ENCODE results near the gene ZNF853. TPM values are rescaled to one million over a fixed set of nuclear protein-coding genes. Genes with fewer than 3 reads are reported as not detected.

Gene ZNF853
- total and polyA plus RNA-seq, 2 of the 8 experiments (the other 6 are each of a cell fraction or from before 2014, with no cell fraction given) = 4.3 to 5.7 TPM

DNA sequence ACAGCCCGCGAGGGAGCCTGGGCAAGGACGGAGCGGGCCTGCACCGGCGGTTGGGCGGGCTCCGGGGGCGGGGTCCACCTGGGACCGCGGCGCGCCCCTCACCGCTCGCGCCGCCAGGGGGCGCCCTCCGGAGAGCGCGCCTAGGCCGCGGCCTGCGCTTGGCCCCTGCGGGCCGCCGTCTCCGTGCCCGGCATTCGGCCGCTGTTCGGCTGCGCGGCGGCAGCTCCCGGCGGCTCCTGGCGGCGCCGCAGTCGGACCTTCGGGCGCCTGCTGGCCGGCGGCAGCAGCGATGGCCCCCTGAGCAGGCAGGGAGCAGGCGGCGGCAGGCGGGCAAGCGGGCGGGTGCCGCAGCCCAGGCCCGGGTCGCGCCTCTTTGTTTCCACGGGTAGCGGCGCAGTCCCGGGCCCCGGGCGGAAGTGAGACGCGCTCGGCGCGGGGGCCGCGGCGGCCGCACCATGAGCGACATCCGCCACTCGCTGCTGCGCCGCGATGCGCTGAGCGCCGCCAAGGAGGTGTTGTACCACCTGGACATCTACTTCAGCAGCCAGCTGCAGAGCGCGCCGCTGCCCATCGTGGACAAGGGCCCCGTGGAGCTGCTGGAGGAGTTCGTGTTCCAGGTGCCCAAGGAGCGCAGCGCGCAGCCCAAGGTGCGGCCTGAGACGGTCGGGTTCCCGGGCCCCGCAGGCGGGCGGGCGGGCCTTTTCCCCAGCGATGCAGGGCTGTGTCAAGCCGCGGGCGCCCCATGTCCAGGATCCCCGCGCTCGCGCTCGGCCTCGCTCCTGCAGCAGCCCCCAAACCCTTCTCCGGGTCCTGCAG, 25.4 kb upstream of the ZNF853 start, which contains the start of gene INTS15 (continued):
- TF ChIP-seq GABPA (IDR thresholded peaks at IDR 0.05; ENCODE audit: borderline replicate concordance, insufficient read depth, low read length) = peak; percentile 72
- TF ChIP-seq HDAC2 (IDR thresholded peaks at IDR 0.05; ENCODE audit: borderline replicate concordance in 1 of 2, low read depth in 2 of 2, low read length in 2 of 2) = 0 out of 4 replicates have a peak, but pooled peaks of 1 of the 2 experiments have one; percentile 72
- TF ChIP-seq POLR2A (IDR thresholded peaks at IDR 0.05; ENCODE audit: control extremely low read depth in 1 of 2, low read depth in 2 of 2, low read length in 2 of 2) = peak; percentile 83 to 90
- TF ChIP-seq SIN3A (conservative IDR thresholded peaks at IDR 0.05 in 1 of 2, IDR thresholded peaks at IDR 0.05 in 1 of 2; ENCODE audit: low read depth in 1 of 2, low read length in 2 of 2) = peak in 1 of 2 experiments; percentile 52; a peak in 2 of 4 replicates
- peak; percentile 78 for TF ChIP-seq PHF8 (conservative IDR thresholded peaks at IDR 0.05; ENCODE audit: low read depth, low read length)
- TF ChIP-seq, protein P1, sequence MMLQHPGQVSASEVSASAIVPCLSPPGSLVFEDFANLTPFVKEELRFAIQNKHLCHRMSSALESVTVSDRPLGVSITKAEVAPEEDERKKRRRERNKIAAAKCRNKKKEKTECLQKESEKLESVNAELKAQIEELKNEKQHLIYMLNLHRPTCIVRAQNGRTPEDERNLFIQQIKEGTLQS (IDR thresholded peaks at IDR 0.05; ENCODE audit: insufficient read depth, low read depth, low read length) = no peak
- peak; percentile 74 for TF ChIP-seq POLR2AphosphoS5 (IDR thresholded peaks at IDR 0.05; ENCODE audit: low read depth, low read length)
- TF ChIP-seq TAF7 (optimal IDR thresholded peaks at IDR 0.05; ENCODE audit: borderline replicate concordance, low read depth, low read length) = peak; percentile 95
- TF ChIP-seq SIRT6 (IDR thresholded peaks at IDR 0.05; ENCODE audit: low read length) = no peak
- TF ChIP-seq GTF2F1 (IDR thresholded peaks at IDR 0.05; ENCODE audit: borderline replicate concordance, low read depth, low read length) = peak; percentile 77; the same call in 1 of the 2 replicates
- TF ChIP-seq, protein P2, sequence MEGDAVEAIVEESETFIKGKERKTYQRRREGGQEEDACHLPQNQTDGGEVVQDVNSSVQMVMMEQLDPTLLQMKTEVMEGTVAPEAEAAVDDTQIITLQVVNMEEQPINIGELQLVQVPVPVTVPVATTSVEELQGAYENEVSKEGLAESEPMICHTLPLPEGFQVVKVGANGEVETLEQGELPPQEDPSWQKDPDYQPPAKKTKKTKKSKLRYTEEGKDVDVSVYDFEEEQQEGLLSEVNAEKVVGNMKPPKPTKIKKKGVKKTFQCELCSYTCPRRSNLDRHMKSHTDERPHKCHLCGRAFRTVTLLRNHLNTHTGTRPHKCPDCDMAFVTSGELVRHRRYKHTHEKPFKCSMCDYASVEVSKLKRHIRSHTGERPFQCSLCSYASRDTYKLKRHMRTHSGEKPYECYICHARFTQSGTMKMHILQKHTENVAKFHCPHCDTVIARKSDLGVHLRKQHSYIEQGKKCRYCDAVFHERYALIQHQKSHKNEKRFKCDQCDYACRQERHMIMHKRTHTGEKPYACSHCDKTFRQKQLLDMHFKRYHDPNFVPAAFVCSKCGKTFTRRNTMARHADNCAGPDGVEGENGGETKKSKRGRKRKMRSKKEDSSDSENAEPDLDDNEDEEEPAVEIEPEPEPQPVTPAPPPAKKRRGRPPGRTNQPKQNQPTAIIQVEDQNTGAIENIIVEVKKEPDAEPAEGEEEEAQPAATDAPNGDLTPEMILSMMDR (IDR thresholded peaks at IDR 0.05; ENCODE audit: control extremely low read depth in 1 of 3, insufficient read depth in 1 of 3, low read depth in 1 of 3, low read length in 3 of 3) = peak; percentile 81 to 95 (median 84)
- TF ChIP-seq SRF (IDR thresholded peaks at IDR 0.05; ENCODE audit: low read depth, low read length) = no peak
- peak; percentile 78; the same call in 1 of the 2 replicates for TF ChIP-seq TBP (IDR thresholded peaks at IDR 0.05; ENCODE audit: low read depth, low read length)
- TF ChIP-seq BRCA1 (IDR thresholded peaks at IDR 0.05; ENCODE audit: low read depth, low read length) = no peak
- TF ChIP-seq, protein P3, sequence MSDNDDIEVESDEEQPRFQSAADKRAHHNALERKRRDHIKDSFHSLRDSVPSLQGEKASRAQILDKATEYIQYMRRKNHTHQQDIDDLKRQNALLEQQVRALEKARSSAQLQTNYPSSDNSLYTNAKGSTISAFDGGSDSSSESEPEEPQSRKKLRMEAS (IDR thresholded peaks at IDR 0.05) = peak; percentile 12; the same call in 1 of the 2 replicates
